Activated CD8-positive, alpha-beta memory T cell treated with anti-CD3 and anti-CD28 coated beads for 48 hours (primary cell): Measurements from ENCODE around the gene STK11.

Experiments used
- DNase-seq, 3 experiments: peaks; one replicate each; pipeline ENCODE4 v3.0.0-alpha.2; 2020; ENCODE audit warnings: low read depth in 2 of 3, low spot score in 2 of 3

STK11 gene

GRCh38 chr19:1224047-1224825 lies 18.7 kb downstream of the STK11 start:
- no peak for DNase-seq

- DNase-seq: no peak
Measured at GRCh38 chr19:1224847-1225246, 19.3 kb downstream of the STK11 start.

GRCh38 chr19:1225440-1226226 lies 20.1 kb downstream of the STK11 start:
- DNase-seq: no peak

GRCh38 chr19:1226227-1226518 lies 20.6 kb downstream of the STK11 start:
- no peak for DNase-seq

- no peak for DNase-seq
Measured at GRCh38 chr19:1226522-1227303, 21.1 kb downstream of the STK11 start.

- no peak for DNase-seq
Measured at GRCh38 chr19:1227304-1228054, 21.9 kb downstream of the STK11 start.

- no peak for DNase-seq
Measured at GRCh38 chr19:1228161-1228957, 22.8 kb downstream of the STK11 start.

GRCh38 chr19:1229056-1229923 lies 23.7 kb downstream of the STK11 start:
- no peak for DNase-seq

- no peak for DNase-seq
Measured at GRCh38 chr19:1229924-1230782, 24.6 kb downstream of the STK11 start.

- DNase-seq: no peak
Measured at GRCh38 chr19:1230783-1231489, 25.4 kb downstream of the STK11 start.

- DNase-seq: no peak
Measured at GRCh38 chr19:1231729-1232637, 26.4 kb downstream of the STK11 start.

- no peak for DNase-seq
Measured at GRCh38 chr19:1232652-1233072, 27.1 kb downstream of the STK11 start.

- DNase-seq: no peak
Measured at GRCh38 chr19:1233115-1233667, 27.6 kb downstream of the STK11 start.

- DNase-seq: no peak
Measured at GRCh38 chr19:1234051-1234954, 28.7 kb downstream of the STK11 start.

GRCh38 chr19:1234955-1235380 lies 29.4 kb downstream of the STK11 start:
- DNase-seq: no peak
